ENCODE results near the gene ZNF428. TPM values are rescaled to one million over a fixed set of nuclear protein-coding genes. Genes with fewer than 3 reads are reported as not detected.

ZNF428 gene
- total and polyA plus RNA-seq, 2 of the 8 experiments (the other 6 are each of a cell fraction or from before 2014, with no cell fraction given) = 7.8 to 16.7 TPM

DNA sequence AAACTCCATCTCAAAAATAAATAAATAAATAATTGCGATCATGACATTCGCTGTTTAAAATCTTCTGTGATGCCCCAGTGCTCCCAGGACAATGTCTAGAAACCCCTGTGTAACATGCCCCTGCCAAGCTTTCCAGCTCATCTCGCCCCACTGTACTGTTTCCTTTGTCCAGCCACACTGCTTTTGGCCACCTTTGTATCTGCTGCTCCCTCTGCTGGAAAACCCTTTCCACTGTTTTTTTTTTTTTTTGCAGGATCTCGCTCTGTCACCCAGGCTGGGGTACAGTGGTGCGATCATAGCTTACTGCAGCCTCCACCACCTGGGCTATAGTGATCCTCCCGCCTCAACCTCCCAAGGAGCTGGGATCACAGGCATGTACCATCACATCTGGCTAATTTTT, 43.1 kb upstream of the ZNF428 start:
- no peak overlapping the region for H4K5ac ChIP-seq (ENCODE audit: insufficient read length, low read depth, low read length)
- ChIA-PET POLR2A (ENCODE audit: partially characterized antibody) (interaction anchor here (0.6 to 1.5 kb wide), 4 partner anchors 20 to 295 kb away, joined by 3 read pairs; no protein-coding TSS in a partner anchor), CTCF (ENCODE audit: partially characterized antibody) (interaction anchor here (0.5 to 3.3 kb wide), 17 partner anchors 10 to 1229 kb away, joined by 3 to 28 read pairs (median 4); no protein-coding TSS in a partner anchor)
- H4K8ac ChIP-seq (ENCODE audit: extremely low read depth, insufficient read depth, low read length) = no peak overlapping the region
- no peaks in the 10 kb centered on the region for H3K79me2 ChIP-seq (ENCODE audit: control insufficient read depth in 1 of 2, insufficient read depth in 2 of 2, low read length in 2 of 2)
- H2AK5ac ChIP-seq (ENCODE audit: low read depth, low read length) = no peak overlapping the region
- peak in 1 of 2 experiments; percentile 46 for DNase-seq (ENCODE audit: low read depth in 1 of 2, low spot score in 2 of 2)
- H2BK20ac ChIP-seq (ENCODE audit: low read length) = no peak overlapping the region
- H2AFZ ChIP-seq (ENCODE audit: low read length) = no peak overlapping the region
- no peaks in the 10 kb centered on the region for H3K27me3 ChIP-seq (replicated peaks in 1 of 4; ENCODE audit: control insufficient read depth in 3 of 4, extremely low read depth in 1 of 4, insufficient read depth in 3 of 4, low read length in 3 of 4)
- no peak overlapping the region for H3K9ac ChIP-seq (replicated peaks in 1 of 4; ENCODE audit: extremely low read depth in 1 of 4, low read depth in 3 of 4, low read length in 3 of 4)
- no peaks in the 10 kb centered on the region for H3K9me3 ChIP-seq (ENCODE audit: insufficient read depth in 2 of 2, low read depth in 1 of 2, low read length in 1 of 2)
- no peak overlapping the region for H3K18ac ChIP-seq (ENCODE audit: extremely low read depth, low read length)
- no peak overlapping the region for H3K23ac ChIP-seq (ENCODE audit: insufficient read length)
- H4K20me1 ChIP-seq (replicated peaks in 1 of 2; ENCODE audit: control insufficient read depth in 1 of 2, insufficient read depth in 2 of 2, low read length in 2 of 2) = peaks cover 0 to 4% of the 10 kb centered on the region in 2 experiments
- H3K4ac ChIP-seq (replicated peaks; ENCODE audit: insufficient read length, low read depth, low read length) = no peak overlapping the region
- no peak overlapping the region for H3K27ac ChIP-seq (ENCODE audit: low read depth, low read length)
- H2BK120ac ChIP-seq (replicated peaks; ENCODE audit: low read depth, low read length) = no peak overlapping the region
- no peak overlapping the region for H2BK15ac ChIP-seq (ENCODE audit: low read length)
- no peak overlapping the region for H2BK12ac ChIP-seq (ENCODE audit: low read depth, low read length)
- no peak overlapping the region for H3K4me3 ChIP-seq (ENCODE audit: extremely low read depth in 1 of 4, insufficient read depth in 2 of 4, low read depth in 3 of 4, low read length in 4 of 4)
- TF ChIP-seq, protein P1, sequence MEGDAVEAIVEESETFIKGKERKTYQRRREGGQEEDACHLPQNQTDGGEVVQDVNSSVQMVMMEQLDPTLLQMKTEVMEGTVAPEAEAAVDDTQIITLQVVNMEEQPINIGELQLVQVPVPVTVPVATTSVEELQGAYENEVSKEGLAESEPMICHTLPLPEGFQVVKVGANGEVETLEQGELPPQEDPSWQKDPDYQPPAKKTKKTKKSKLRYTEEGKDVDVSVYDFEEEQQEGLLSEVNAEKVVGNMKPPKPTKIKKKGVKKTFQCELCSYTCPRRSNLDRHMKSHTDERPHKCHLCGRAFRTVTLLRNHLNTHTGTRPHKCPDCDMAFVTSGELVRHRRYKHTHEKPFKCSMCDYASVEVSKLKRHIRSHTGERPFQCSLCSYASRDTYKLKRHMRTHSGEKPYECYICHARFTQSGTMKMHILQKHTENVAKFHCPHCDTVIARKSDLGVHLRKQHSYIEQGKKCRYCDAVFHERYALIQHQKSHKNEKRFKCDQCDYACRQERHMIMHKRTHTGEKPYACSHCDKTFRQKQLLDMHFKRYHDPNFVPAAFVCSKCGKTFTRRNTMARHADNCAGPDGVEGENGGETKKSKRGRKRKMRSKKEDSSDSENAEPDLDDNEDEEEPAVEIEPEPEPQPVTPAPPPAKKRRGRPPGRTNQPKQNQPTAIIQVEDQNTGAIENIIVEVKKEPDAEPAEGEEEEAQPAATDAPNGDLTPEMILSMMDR (IDR thresholded peaks at IDR 0.05; ENCODE audit: control extremely low read depth in 1 of 3, insufficient read depth in 1 of 3, low read depth in 1 of 3, low read length in 3 of 3) = peak; percentile 27 to 57 (median 40)
- TF ChIP-seq GTF2F1 (IDR thresholded peaks at IDR 0.05; ENCODE audit: borderline replicate concordance, low read depth, low read length) (no peak), RAD21 (IDR thresholded peaks at IDR 0.05 in 1 of 2, conservative IDR thresholded peaks at IDR 0.05 in 1 of 2; ENCODE audit: low read depth in 2 of 2, low read length in 2 of 2) (peak; percentile 28 to 41), HDAC2 (IDR thresholded peaks at IDR 0.05; ENCODE audit: borderline replicate concordance in 1 of 2, low read depth in 2 of 2, low read length in 2 of 2) (no peak)
- peaks cover 0 to 17% (median 10%) of the 10 kb centered on the region in 4 experiments; a peak in 7 of 8 replicates for H3K36me3 ChIP-seq (ENCODE audit: control insufficient read depth in 2 of 4, insufficient read depth in 4 of 4, low read length in 3 of 4)
- FAIRE-seq = no peak
- no peak overlapping the region for H3K56ac ChIP-seq (replicated peaks; ENCODE audit: insufficient read length, low read depth, low read length)
- H2BK5ac ChIP-seq (ENCODE audit: low read depth, low read length) = no peak overlapping the region
- H3K14ac ChIP-seq (ENCODE audit: insufficient read length) = no peak overlapping the region
- 89% methylated on average over 6 of the region's 6 CpGs; no CpG with 5 or more reads in 1 of the 2 experiments for WGBS, 2 experiments (ENCODE audit: extremely low coverage in 1 of 2, insufficient coverage in 1 of 2, insufficient read length in 1 of 2, insufficient replicate concordance in 2 of 2, low coverage in 1 of 2, low lambda C conversion rate in 2 of 2, missing lambda C conversion rate in 1 of 2)
- peaks cover 7% of the 10 kb centered on the region; the same call in 1 of the 2 replicates for H3K23me2 ChIP-seq (ENCODE audit: low read depth, low read length)
- H3K4me1 ChIP-seq (replicated peaks in 1 of 4; ENCODE audit: control insufficient read depth in 3 of 4, insufficient read depth in 4 of 4, low read length in 3 of 4) = peaks cover 0 to 6% (median 4%) of the 10 kb centered on the region in 4 experiments; a peak in 4 of 7 replicates
- no peaks in the 10 kb centered on the region; the same call in 1 of the 2 replicates for H3K79me1 ChIP-seq (ENCODE audit: low read depth, low read length)
- no peak overlapping the region for H4K91ac ChIP-seq (replicated peaks; ENCODE audit: insufficient read length, low read length)
- no peak overlapping the region for H3K4me2 ChIP-seq (ENCODE audit: insufficient read depth in 1 of 2, low read depth in 2 of 2, low read length in 2 of 2)
